HepG2 (cell line): ENCODE data around the gene ZBTB7B. TPM values are rescaled to one million over a fixed set of nuclear protein-coding genes. Genes with fewer than 3 reads are reported as not detected.
A peak's percentile ranks its signal among the peaks of the same experiment; 100 is the strongest.

Source experiments
- BRCA1 ChIP-seq: sonication (generic); formaldehyde crosslinking; IDR thresholded peaks from 2 replicates; pipeline ENCODE4 v1.4.0; 2020; ENCODE audit warnings: missing genetic modification reagents
- CBX5 ChIP-seq: sonication (generic); formaldehyde crosslinking; IDR thresholded peaks from 2 replicates; pipeline ENCODE4 v1.4.0; 2020; ENCODE audit warnings: missing genetic modification reagents, borderline replicate concordance
- ELF1 ChIP-seq: sonication (generic); formaldehyde crosslinking; IDR thresholded peaks from 2 replicates; pipeline ENCODE4 v1.4.0; 2020; ENCODE audit warnings: missing genetic modification reagents
- HNF4G ChIP-seq, 2 experiments: sonication (generic) in 1 of 2; formaldehyde crosslinking in 1 of 2; IDR thresholded peaks; 2 replicates each; pipeline versions ENCODE4 v1.4.0 to v1.6.1; 2011 to 2020; ENCODE audit warnings: borderline replicate concordance in 2 of 2, low read depth in 2 of 2, mild to moderate bottlenecking in 2 of 2, low read length in 1 of 2, missing genetic modification reagents in 1 of 2, moderate library complexity in 1 of 2
- HNRNPK ChIP-seq: fragments of 200-400 bp; formaldehyde crosslinking; IDR thresholded peaks from 2 replicates; pipeline ENCODE4 v1.6.1; 2018; ENCODE audit warnings: low read length, low read depth, moderate library complexity, mild to moderate bottlenecking; ENCODE audit not compliant: poor library complexity, severe bottlenecking
- SAP130 ChIP-seq: IDR thresholded peaks from 2 replicates; pipeline ENCODE4 v1.6.1; 2016; ENCODE audit warnings: low read depth
- SOX13 ChIP-seq, 3 experiments: fragments of 450-650 bp in 1 of 3; sonication (generic) in 1 of 3; formaldehyde crosslinking in 1 of 3; IDR thresholded peaks in 2 of 3; conservative IDR thresholded peaks in 1 of 3; 2 replicates each; pipeline versions ENCODE4 v1.5.0 to v1.6.1; 2016 to 2020; ENCODE audit warnings: antibody characterized with exemption in 1 of 3, mild to moderate bottlenecking in 1 of 3, missing compliant biosample characterization in 1 of 3, missing genetic modification reagents in 1 of 3, moderate library complexity in 1 of 3
- SOX6 ChIP-seq, 2 experiments: fragments of 450-650 bp in 1 of 2; sonication (generic) in 1 of 2; formaldehyde crosslinking in 1 of 2; IDR thresholded peaks; 2 replicates each; pipeline versions ENCODE4 v1.4.0 to v1.6.1; 2017 to 2020; ENCODE audit warnings: antibody characterized with exemption in 1 of 2, mild to moderate bottlenecking in 1 of 2, missing genetic modification reagents in 1 of 2
- ZBTB38 ChIP-seq: sonication (generic); formaldehyde crosslinking; IDR thresholded peaks from 2 replicates; pipeline ENCODE4 v1.5.1; 2020; ENCODE audit warnings: mild to moderate bottlenecking, missing genetic modification reagents
- ZBTB43 ChIP-seq: sonication (generic); formaldehyde crosslinking; conservative IDR thresholded peaks from 2 replicates; pipeline ENCODE4 v1.4.0; 2020; ENCODE audit warnings: missing genetic modification reagents
- ZIK1 ChIP-seq: sonication (generic); formaldehyde crosslinking; IDR thresholded peaks from 2 replicates; pipeline ENCODE4 v1.5.0; 2020; ENCODE audit warnings: mild to moderate bottlenecking, low read depth, missing genetic modification reagents, borderline replicate concordance
- ZNF142 ChIP-seq: sonication (generic); formaldehyde crosslinking; IDR thresholded peaks from 2 replicates; pipeline ENCODE4 v1.4.0; 2020; ENCODE audit warnings: missing genetic modification reagents
- ZNF777 ChIP-seq: sonication (generic); formaldehyde crosslinking; IDR thresholded peaks from 2 replicates; pipeline ENCODE4 v1.4.0; 2020; ENCODE audit warnings: missing genetic modification reagents
- polyA plus RNA-seq, 8 experiments: library from polyadenylated mRNA; depleted of rRNA in 3 of 8; stranded (reverse) in 7 of 8; unstranded in 1 of 8; fragments of >200 nt; fragmentation: Illumina TruSeq in 4 of 8; extraction: Trizol in 4 of 8; gene quantifications; 2 replicates each; pipeline versions ENCODE4 v1.2.1 to v1.2.3, GENCODE V29; 2011 to 2016; ENCODE audit warnings: low read depth in 4 of 8, missing spikeins in 1 of 8, mixed read lengths in 1 of 8; ENCODE audit not compliant: insufficient read depth in 1 of 8
- total RNA-seq, 5 experiments: library from RNA; depleted of rRNA; stranded (reverse); fragments of >200 nt; fragmentation: Illumina TruSeq; extraction: Trizol; gene quantifications; 2 replicates each; pipeline ENCODE4 v1.2.3, GENCODE V29; 2016; ENCODE audit warnings: low read depth in 1 of 5
- TF ChIP-seq, protein P1 (sequence below): sonication (generic); formaldehyde crosslinking; IDR thresholded peaks from 2 replicates; pipeline ENCODE4 v1.8.0; 2022; ENCODE audit warnings: missing genetic modification reagents, mild to moderate bottlenecking, borderline replicate concordance
- TF ChIP-seq, protein P2 (sequence below): IDR thresholded peaks from 2 replicates; pipeline ENCODE4 v1.6.1; 2012; ENCODE audit warnings: low read depth, low read length, improper control_type of control experiment

ZBTB7B gene
- total and polyA plus RNA-seq, 2 of the 13 experiments (the other 11 are each of a cell fraction or from before 2014, with no cell fraction given), result 15.5 to 17.5 TPM

DNA sequence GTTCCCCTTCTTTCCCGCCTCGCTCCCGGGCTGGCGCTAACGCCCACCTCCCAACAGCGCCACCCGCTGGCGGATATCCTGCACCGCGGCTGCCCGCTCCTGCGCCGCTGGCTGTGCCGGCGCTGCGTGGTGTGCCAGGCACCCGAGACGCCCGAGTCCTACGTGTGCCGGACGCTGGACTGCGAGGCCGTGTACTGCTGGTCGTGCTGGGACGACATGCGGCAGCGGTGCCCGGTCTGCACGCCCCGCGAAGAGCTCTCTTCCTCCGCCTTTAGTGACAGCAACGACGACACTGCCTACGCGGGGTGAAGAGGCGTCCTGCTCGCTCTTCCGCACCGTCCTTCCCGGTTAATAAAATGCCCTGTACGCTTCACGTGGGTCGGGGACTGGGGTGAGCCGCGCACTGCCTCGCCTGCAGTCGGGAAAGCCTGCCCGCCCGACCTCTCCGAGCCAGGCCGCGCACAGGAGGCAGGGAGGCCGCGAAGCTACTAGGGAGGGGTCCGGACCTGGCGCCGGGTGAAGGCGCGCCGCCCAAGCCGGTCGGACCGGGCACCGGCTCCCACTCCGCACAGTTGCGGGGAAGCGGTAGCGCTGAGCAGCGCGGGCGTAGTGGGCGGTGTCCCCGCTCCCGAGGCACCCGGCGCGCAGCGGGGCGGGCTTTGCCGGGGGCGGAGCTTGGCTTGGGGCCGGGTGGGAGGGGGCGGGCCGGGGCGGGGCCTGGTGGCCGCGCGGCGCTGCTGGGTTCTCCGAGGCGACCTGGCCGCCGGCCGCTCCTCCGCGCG, 48.1 kb downstream of the ZBTB7B start, which contains the start of gene ADAM15 (continued):
- TF ChIP-seq ZNF142 (CRISPR knock-in tag), result peak; percentile 90
- peak; percentile 74 for TF ChIP-seq ZNF777 (CRISPR knock-in tag)
- no peak for TF ChIP-seq HNF4G (IDR thresholded peaks at IDR 0.05; ENCODE audit: borderline replicate concordance, low read depth, low read length)
- TF ChIP-seq HNF4G (CRISPR knock-in tag; IDR thresholded peaks at IDR 0.05; ENCODE audit: borderline replicate concordance, low read depth), result peak; percentile 44; the same call in 1 of the 2 replicates
- peak; percentile 21 for TF ChIP-seq ELF1 (CRISPR knock-in tag)
- TF ChIP-seq HNRNPK, result peak; percentile 20
- no peak for TF ChIP-seq SOX6 (IDR thresholded peaks at IDR 0.05)
- peak; percentile 44; the same call in 1 of the 2 replicates for TF ChIP-seq SOX6 (CRISPR knock-in tag; IDR thresholded peaks at IDR 0.05)
- peak; percentile 89 for TF ChIP-seq ZIK1
- peak; percentile 79 for TF ChIP-seq SAP130 (CRISPR knock-in tag)
- peak; percentile 55; the same call in 1 of the 2 replicates for TF ChIP-seq ZBTB38
- no peak; the same call in 1 of the 2 replicates for TF ChIP-seq ZBTB43 (CRISPR knock-in tag)
- no peak; the same call in 1 of the 2 replicates for TF ChIP-seq SOX13 (IDR thresholded peaks at IDR 0.05)
- peak in 1 of 2 experiments; percentile 37; a peak in 1 of 4 replicates for TF ChIP-seq SOX13 (CRISPR knock-in tag; conservative IDR thresholded peaks at IDR 0.05 in 1 of 2, IDR thresholded peaks at IDR 0.05 in 1 of 2)
- TF ChIP-seq BRCA1 (CRISPR knock-in tag), result no peak
- no peak for TF ChIP-seq CBX5 (CRISPR knock-in tag)
- TF ChIP-seq, protein P1, sequence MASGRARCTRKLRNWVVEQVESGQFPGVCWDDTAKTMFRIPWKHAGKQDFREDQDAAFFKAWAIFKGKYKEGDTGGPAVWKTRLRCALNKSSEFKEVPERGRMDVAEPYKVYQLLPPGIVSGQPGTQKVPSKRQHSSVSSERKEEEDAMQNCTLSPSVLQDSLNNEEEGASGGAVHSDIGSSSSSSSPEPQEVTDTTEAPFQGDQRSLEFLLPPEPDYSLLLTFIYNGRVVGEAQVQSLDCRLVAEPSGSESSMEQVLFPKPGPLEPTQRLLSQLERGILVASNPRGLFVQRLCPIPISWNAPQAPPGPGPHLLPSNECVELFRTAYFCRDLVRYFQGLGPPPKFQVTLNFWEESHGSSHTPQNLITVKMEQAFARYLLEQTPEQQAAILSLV, result peak; percentile 77; the same call in 1 of the 2 replicates
- TF ChIP-seq, protein P2, sequence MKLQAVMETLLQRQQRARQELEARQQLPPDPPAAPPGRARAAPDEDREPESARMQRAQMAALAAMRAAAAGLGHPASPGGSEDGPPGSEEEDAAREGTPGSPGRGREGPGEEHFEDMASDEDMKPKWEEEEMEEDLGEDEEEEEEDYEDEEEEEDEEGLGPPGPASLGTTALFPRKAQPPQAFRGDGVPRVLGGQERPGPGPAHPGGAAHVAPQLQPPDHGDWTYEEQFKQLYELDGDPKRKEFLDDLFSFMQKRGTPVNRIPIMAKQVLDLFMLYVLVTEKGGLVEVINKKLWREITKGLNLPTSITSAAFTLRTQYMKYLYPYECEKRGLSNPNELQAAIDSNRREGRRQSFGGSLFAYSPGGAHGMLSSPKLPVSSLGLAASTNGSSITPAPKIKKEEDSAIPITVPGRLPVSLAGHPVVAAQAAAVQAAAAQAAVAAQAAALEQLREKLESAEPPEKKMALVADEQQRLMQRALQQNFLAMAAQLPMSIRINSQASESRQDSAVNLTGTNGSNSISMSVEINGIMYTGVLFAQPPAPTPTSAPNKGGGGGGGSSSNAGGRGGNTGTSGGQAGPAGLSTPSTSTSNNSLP, result no peak
